Neural cell (in vitro differentiated cells): ENCODE results near the gene GARIN5A. TPM values are rescaled to one million over a fixed set of nuclear protein-coding genes. Genes with fewer than 3 reads are reported as not detected.

ENCODE experiments used
- H2AFZ ChIP-seq: fragments of 200-600, 300-800 bp; sonication (generic), shearing (Covaris generic); 2 replicates; pipeline ENCODE4 v1.6.0; 2014; ENCODE audit warnings: low read depth, mild to moderate bottlenecking, antibody characterized with exemption, low read length, moderate library complexity
- H3F3A ChIP-seq: fragments of 200-600 bp; shearing (Covaris generic); 2 replicates; pipeline ENCODE4 v1.6.1; 2016; ENCODE audit warnings: mild to moderate bottlenecking, moderate library complexity, mixed read lengths, antibody characterized with exemption, low read length; ENCODE audit not compliant: insufficient read depth, poor library complexity, severe bottlenecking
- H3K27ac ChIP-seq: fragments of 200-600, 300-800 bp; sonication (generic), shearing (Covaris generic); 2 replicates; pipeline ENCODE4 v1.5.1; 2014; ENCODE audit warnings: mild to moderate bottlenecking, low read length, moderate library complexity
- H3K27me3 ChIP-seq: fragments of 300-800, 200-600 bp; sonication (generic), shearing (Covaris generic); 2 replicates; pipeline ENCODE4 v1.6.0; 2014; ENCODE audit warnings: mild to moderate bottlenecking, low read depth, low read length, moderate library complexity; ENCODE audit not compliant: insufficient read depth
- H3K36me3 ChIP-seq: fragments of 300-800, 200-600 bp; sonication (generic), shearing (Covaris generic); 2 replicates; pipeline ENCODE4 v1.5.1; 2014; ENCODE audit warnings: mild to moderate bottlenecking, antibody characterized with exemption, low read length, moderate library complexity; ENCODE audit not compliant: insufficient read depth
- H3K4me2 ChIP-seq: fragments of 300-800, 200-600 bp; sonication (generic), shearing (Covaris generic); 2 replicates; pipeline ENCODE4 v1.6.0; 2014; ENCODE audit warnings: mild to moderate bottlenecking, low read length
- H3K4me3 ChIP-seq: fragments of 300-800, 200-600 bp; sonication (generic), shearing (Covaris generic); 2 replicates; pipeline ENCODE4 v1.5.1; 2014; ENCODE audit warnings: mild to moderate bottlenecking, low read length, moderate library complexity
- H3K79me2 ChIP-seq: fragments of 200-600 bp; shearing (Covaris generic); replicated peaks from 2 replicates; pipeline ENCODE4 v1.6.0; 2014; ENCODE audit warnings: mild to moderate bottlenecking, low read length, moderate library complexity; ENCODE audit not compliant: insufficient read depth
- H3K9ac ChIP-seq: fragments of 300-800, 200-600 bp; sonication (generic), shearing (Covaris generic); 2 replicates; pipeline ENCODE4 v1.6.1; 2016; ENCODE audit warnings: mild to moderate bottlenecking, low read length, mixed read lengths
- H3K9me2 ChIP-seq: fragments of 200-600 bp; shearing (Covaris generic); 2 replicates; pipeline ENCODE4 v1.6.1; 2016; ENCODE audit warnings: mild to moderate bottlenecking, low read length, mixed read lengths; ENCODE audit not compliant: insufficient read depth
- H3K9me3 ChIP-seq: fragments of 200-600, 300-800 bp; sonication (generic), shearing (Covaris generic); 2 replicates; pipeline ENCODE4 v1.6.1; 2016; ENCODE audit warnings: mild to moderate bottlenecking, mixed run types, low read length, moderate library complexity, mixed read lengths
- H4K20me1 ChIP-seq: fragments of 200-600 bp; shearing (Covaris generic); 2 replicates; pipeline ENCODE4 v1.6.1; 2016; ENCODE audit warnings: mild to moderate bottlenecking, mixed run types; ENCODE audit not compliant: insufficient read depth
- CTCF ChIP-seq: fragments of 450-650 bp; IDR thresholded peaks from 2 replicates; pipeline ENCODE4 v1.5.1; 2014; ENCODE audit warnings: antibody characterized with exemption, mild to moderate bottlenecking, moderate library complexity; ENCODE audit not compliant: poor library complexity, severe bottlenecking
- EP300 ChIP-seq: fragments of 450-650 bp; conservative IDR thresholded peaks from 2 replicates; pipeline ENCODE4 v1.6.1; 2014; ENCODE audit warnings: antibody characterized with exemption, mild to moderate bottlenecking, moderate library complexity; ENCODE audit not compliant: poor library complexity, severe bottlenecking
- EZH2 ChIP-seq: fragments of 200-600, 300-800 bp; shearing (Covaris generic), sonication (generic); IDR thresholded peaks from 2 replicates; pipeline ENCODE4 v1.6.1; 2014; ENCODE audit warnings: antibody characterized with exemption, low read length, borderline replicate concordance, mild to moderate bottlenecking; ENCODE audit not compliant: insufficient read depth, poor library complexity, severe bottlenecking
- MXI1 ChIP-seq: fragments of 450-650 bp; conservative IDR thresholded peaks from 2 replicates; pipeline ENCODE4 v1.6.1; 2014; ENCODE audit warnings: antibody characterized with exemption, mild to moderate bottlenecking; ENCODE audit not compliant: poor library complexity, severe bottlenecking
- POLR2AphosphoS5 ChIP-seq: IDR thresholded peaks from 2 replicates; pipeline ENCODE4 v1.6.1; 2012
- RAD21 ChIP-seq: fragments of 450-650 bp; conservative IDR thresholded peaks from 2 replicates; pipeline ENCODE4 v1.6.1; 2014; ENCODE audit warnings: antibody characterized with exemption, mild to moderate bottlenecking, moderate library complexity
- SMC3 ChIP-seq: fragments of 450-650 bp; conservative IDR thresholded peaks from 2 replicates; pipeline ENCODE4 v1.6.1; 2014; ENCODE audit warnings: antibody characterized with exemption, mild to moderate bottlenecking, moderate library complexity; ENCODE audit not compliant: poor library complexity
- TAF1 ChIP-seq: IDR thresholded peaks from 2 replicates; pipeline ENCODE4 v1.6.1; 2012; ENCODE audit warnings: low read depth
- polyA plus RNA-seq: library from polyadenylated mRNA; depleted of rRNA; stranded (reverse); fragments of >200 nt; gene quantifications from 2 replicates; pipeline ENCODE4 v1.2.3, GENCODE V29; 2014
- TF ChIP-seq, protein P1 (sequence below): IDR thresholded peaks from 2 replicates; pipeline ENCODE4 v1.6.1; 2012; ENCODE audit warnings: borderline replicate concordance

GARIN5A gene
- polyA plus RNA-seq, 1 donor from 2014 or later, result 3.3 TPM

GRCh38 chr19:50451223-50451534 lies 25.5 kb downstream of the GARIN5A start:
- no peak overlapping the region for H3K4me2 ChIP-seq
- no peaks in the 10 kb centered on the region for H3K9me2 ChIP-seq
- no peaks in the 10 kb centered on the region for H3K9me3 ChIP-seq
- no peaks in the 10 kb centered on the region for H3K27me3 ChIP-seq
- no peaks in the 10 kb centered on the region for H3K79me2 ChIP-seq
- no peaks in the 10 kb centered on the region for H4K20me1 ChIP-seq
- TF ChIP-seq MXI1, result no peak
- H3K4me3 ChIP-seq, result no peak overlapping the region
- no peaks in the 10 kb centered on the region for H3K36me3 ChIP-seq
- H2AFZ ChIP-seq, result no peak overlapping the region
- H3F3A ChIP-seq, result no peaks in the 10 kb centered on the region
- no peak overlapping the region for H3K27ac ChIP-seq
- no peak overlapping the region for H3K9ac ChIP-seq

GRCh38 chr19:50450369-50451222 lies 26.1 kb downstream of the GARIN5A start:
- TF ChIP-seq MXI1 (no peak), POLR2AphosphoS5 (no peak), EZH2 (no peak), CTCF (no peak), TAF1 (no peak), RAD21 (no peak), EP300 (no peak), SMC3 (no peak)
- TF ChIP-seq, protein P1, sequence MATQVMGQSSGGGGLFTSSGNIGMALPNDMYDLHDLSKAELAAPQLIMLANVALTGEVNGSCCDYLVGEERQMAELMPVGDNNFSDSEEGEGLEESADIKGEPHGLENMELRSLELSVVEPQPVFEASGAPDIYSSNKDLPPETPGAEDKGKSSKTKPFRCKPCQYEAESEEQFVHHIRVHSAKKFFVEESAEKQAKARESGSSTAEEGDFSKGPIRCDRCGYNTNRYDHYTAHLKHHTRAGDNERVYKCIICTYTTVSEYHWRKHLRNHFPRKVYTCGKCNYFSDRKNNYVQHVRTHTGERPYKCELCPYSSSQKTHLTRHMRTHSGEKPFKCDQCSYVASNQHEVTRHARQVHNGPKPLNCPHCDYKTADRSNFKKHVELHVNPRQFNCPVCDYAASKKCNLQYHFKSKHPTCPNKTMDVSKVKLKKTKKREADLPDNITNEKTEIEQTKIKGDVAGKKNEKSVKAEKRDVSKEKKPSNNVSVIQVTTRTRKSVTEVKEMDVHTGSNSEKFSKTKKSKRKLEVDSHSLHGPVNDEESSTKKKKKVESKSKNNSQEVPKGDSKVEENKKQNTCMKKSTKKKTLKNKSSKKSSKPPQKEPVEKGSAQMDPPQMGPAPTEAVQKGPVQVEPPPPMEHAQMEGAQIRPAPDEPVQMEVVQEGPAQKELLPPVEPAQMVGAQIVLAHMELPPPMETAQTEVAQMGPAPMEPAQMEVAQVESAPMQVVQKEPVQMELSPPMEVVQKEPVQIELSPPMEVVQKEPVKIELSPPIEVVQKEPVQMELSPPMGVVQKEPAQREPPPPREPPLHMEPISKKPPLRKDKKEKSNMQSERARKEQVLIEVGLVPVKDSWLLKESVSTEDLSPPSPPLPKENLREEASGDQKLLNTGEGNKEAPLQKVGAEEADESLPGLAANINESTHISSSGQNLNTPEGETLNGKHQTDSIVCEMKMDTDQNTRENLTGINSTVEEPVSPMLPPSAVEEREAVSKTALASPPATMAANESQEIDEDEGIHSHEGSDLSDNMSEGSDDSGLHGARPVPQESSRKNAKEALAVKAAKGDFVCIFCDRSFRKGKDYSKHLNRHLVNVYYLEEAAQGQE, result no peak
- Histone ChIP-seq H3K27me3 (no peaks in the 10 kb centered on the region), H3K9me2 (no peaks in the 10 kb centered on the region), H3F3A (no peaks in the 10 kb centered on the region), H3K4me3 (no peak overlapping the region), H3K79me2 (no peaks in the 10 kb centered on the region), H4K20me1 (no peaks in the 10 kb centered on the region), H3K27ac (no peak overlapping the region), H2AFZ (no peak overlapping the region), H3K36me3 (no peaks in the 10 kb centered on the region), H3K9ac (no peak overlapping the region), H3K9me3 (no peaks in the 10 kb centered on the region), H3K4me2 (no peak overlapping the region)
